ES-I3 (cell line): ENCODE results near the gene IFT88.

Experiments
- H3K36me3 ChIP-seq: 2 replicates; pipeline ENCODE4 v1.6.1; 2013; ENCODE audit warnings: mild to moderate bottlenecking, low read length, control low read depth, moderate library complexity; ENCODE audit not compliant: insufficient read depth
- H3K4me1 ChIP-seq: 2 replicates; pipeline ENCODE4 v1.6.1; 2013; ENCODE audit warnings: mild to moderate bottlenecking, control low read depth, low read length; ENCODE audit not compliant: insufficient read depth
- H3K9ac ChIP-seq: 2 replicates; pipeline ENCODE4 v1.6.1; 2013; ENCODE audit warnings: low read depth, mild to moderate bottlenecking, low read length, moderate library complexity
- H3K9me3 ChIP-seq: 2 replicates; pipeline ENCODE4 v1.6.1; 2013; ENCODE audit warnings: mild to moderate bottlenecking, low read length, moderate library complexity; ENCODE audit not compliant: control insufficient read depth, insufficient read depth

Gene IFT88

DNA sequence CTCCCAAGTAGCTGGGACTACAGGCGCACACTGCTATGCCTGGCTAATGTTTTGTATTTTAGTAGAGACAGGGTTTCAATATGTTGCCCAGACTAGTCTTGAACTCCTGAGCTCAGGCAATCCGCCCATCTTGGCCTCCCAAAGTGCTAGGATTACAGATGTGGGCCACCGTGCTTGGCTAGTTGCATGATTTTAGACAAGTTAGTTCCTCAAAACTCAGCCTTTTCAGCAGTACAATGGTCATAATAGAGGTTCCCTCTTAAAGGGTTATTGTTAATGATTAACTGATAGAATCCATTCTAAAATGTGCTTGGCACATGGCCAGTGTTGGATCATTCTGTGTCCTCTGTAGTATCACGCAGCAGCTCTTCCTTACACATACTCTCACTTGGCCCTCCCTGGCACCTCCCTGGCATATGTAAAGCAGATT is 19.5 kb upstream of the IFT88 start:
- no peaks in the 10 kb centered on the region for H3K9me3 ChIP-seq
- H3K4me1 ChIP-seq, result no peaks in the 10 kb centered on the region
- H3K36me3 ChIP-seq, result no peaks in the 10 kb centered on the region
- no peak overlapping the region for H3K9ac ChIP-seq

DNA sequence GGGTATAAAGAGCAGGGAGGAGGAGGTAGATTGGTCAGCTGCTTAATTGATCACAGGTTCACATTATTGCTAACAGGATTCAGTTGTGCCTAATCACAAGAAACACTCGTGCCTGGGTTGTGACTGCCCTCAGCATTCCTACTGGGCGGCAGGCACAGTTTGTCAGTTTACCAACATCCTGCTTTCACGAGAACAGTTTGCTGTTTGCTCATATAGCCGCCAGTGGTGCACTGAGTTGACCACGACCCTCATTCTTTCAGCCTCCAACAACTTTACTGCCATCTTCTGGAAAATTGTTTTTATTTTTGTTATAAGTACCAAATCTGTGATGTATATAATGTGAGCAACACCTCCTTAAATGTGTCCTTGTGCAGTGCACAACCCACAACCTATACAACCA is 16.2 kb upstream of the IFT88 start:
- H3K36me3 ChIP-seq, result no peaks in the 10 kb centered on the region
- no peak overlapping the region for H3K9ac ChIP-seq
- no peaks in the 10 kb centered on the region for H3K4me1 ChIP-seq
- no peaks in the 10 kb centered on the region for H3K9me3 ChIP-seq

DNA sequence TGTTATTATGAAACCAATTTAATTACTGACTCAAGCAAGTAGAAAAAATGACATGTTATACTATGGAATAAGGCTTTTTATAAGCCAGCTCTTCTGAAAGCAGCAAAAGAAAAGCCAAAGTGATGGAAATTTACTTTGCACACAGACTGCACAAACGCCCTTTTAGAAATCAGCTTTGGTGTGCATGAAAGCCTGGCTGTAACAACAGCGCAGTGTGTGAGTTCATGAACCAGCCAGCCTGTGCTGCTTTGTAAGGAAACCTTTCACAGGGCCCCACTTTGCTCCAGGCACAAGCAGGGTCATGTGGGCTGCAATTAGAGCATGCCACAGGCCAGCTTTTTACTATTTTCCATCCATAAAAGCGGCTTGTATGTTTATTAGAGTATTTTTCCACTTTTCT is 13.6 kb upstream of the IFT88 start:
- Histone ChIP-seq H3K4me1 (no peaks in the 10 kb centered on the region), H3K9me3 (no peaks in the 10 kb centered on the region), H3K36me3 (no peaks in the 10 kb centered on the region), H3K9ac (no peak overlapping the region)

DNA sequence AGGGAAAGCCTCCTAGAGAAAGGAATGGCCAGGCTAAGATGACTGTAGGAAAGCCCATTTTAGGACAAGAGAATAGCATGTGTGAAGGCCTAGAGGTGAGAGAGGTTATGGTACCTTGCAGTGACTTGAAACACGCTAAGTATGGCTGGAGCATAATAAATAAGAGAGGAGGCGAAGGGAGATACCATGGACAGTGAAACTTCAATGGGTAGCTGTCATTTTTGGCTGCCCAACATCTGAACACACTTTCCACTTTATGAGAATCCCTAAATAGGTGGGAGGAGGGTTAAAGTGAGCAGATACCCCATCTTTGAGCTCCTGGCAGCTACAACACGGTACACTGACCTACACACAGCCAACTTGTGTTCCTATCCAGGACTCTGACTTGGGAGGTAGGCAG is 8.0 kb upstream of the IFT88 start:
- H3K36me3 ChIP-seq, result no peaks in the 10 kb centered on the region
- no peak overlapping the region for H3K9ac ChIP-seq
- H3K4me1 ChIP-seq, result no peaks in the 10 kb centered on the region
- H3K9me3 ChIP-seq, result no peaks in the 10 kb centered on the region

DNA sequence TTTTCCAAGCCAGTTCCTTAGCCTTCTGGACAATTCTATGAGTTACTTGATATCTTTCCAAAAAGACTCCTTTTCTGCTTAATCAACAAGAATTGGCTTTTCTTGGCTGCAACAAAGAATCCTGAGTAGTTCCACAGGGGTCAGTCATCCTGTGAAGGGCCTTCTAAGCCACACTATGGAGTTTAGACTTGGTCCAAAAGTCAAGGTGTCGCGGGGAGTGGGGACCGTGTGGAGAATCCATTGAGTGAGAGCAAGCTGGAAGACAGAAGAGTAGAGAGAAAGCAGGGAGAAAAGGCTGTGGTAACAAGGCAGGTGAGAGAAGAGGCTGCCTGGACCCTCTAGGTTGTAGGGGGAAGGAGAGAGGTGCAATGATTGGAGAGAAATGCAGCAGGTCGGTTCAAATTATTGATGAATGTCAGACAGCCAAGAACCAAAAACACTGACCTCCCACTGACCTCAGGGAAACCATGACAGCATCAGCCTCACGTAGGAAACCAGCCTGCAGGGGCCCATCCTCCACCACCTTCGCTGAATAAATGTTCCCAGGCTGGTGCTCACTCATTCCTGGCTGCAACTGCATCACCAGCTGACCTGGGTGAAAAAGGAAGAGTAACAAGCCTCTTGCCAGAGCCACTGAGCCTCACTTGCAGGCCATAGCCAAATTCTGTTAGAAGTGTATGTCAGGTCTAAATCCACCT is 7.1 kb upstream of the IFT88 start:
- Histone ChIP-seq H3K9me3 (0 out of 2 replicates have a peak, but pooled peaks cover 3% of the 10 kb centered on the region), H3K4me1 (no peaks in the 10 kb centered on the region), H3K36me3 (no peaks in the 10 kb centered on the region), H3K9ac (no peak overlapping the region)

DNA sequence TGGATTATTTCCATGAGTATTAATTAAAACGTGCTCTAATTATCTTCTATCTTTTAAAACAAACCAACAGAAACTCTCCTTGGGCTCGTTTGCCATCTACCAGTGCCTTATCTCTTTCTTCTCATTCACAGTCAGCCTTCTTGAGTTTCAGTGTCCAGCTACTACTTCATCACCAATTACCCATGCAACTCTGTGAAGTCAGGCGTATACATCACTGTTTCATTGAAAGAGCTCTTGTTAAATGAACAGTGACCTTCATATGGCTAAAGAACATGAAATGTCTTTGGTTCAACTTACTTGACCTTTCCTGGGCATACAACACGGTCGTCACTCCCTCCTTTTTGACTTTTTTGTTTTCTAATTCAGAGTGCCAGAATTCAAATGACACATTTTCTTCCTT is 5.2 kb upstream of the IFT88 start:
- Histone ChIP-seq H3K36me3 (no peaks in the 10 kb centered on the region), H3K9ac (no peak overlapping the region), H3K9me3 (peaks cover 11% of the 10 kb centered on the region), H3K4me1 (no peaks in the 10 kb centered on the region)

DNA sequence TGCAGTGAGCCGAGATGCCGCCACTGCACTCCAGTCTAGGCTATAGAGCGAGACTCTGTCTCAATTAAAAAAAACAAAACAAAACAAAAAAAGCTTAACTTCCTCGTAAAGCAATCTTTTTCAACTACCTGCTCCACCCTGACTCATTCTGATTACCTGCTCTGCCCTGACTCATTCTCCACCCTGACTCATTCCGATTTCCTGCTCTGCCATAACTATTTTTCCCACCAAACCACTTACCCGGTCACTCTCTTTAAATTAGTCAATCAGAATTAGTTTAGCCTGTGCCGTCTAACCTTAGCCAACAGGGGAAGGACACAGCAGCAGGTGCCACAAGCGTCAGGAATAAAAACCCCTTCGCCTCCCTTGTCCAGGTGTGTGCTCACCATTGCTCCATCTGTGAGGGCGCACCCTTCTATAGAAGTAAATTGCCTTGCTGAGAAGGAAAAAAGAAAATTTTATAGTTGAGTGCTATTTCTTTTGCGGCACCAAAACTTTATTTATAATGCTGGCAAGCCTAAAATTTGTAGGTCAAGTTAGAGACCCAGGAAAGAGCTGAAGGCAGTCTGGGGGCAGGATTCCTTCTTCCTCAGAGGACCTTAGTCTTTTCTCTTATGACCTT is 1.7 kb upstream of the IFT88 start:
- H3K9me3 ChIP-seq, result peaks cover 11% of the 10 kb centered on the region
- H3K4me1 ChIP-seq, result no peaks in the 10 kb centered on the region
- H3K36me3 ChIP-seq, result no peaks in the 10 kb centered on the region
- no peak overlapping the region for H3K9ac ChIP-seq

DNA sequence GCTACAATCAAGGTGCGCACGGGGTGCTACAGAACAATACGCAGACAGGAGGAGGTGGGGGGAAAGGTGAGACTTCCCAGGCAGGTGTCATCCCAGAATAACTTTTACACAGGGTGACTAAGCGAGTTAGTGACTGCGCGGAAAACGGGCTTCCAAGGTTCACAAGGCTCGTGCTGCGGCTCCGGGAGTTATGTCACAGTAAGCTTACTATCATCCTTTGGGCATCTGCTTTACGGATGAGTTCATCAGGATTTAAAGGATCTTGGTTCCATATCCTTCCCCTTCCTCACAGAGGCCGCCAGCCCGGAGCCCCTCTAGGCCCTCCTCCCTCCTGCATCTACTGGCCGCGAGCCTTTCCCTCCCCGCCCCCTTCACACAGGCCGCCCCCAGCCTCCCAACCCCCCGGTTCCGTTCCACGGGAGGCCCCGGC is 474 bp upstream of the IFT88 start:
- Histone ChIP-seq H3K36me3 (no peaks in the 10 kb centered on the region), H3K4me1 (no peaks in the 10 kb centered on the region), H3K9me3 (peaks cover 11% of the 10 kb centered on the region), H3K9ac (peak overlapping the region; percentile 87)

DNA sequence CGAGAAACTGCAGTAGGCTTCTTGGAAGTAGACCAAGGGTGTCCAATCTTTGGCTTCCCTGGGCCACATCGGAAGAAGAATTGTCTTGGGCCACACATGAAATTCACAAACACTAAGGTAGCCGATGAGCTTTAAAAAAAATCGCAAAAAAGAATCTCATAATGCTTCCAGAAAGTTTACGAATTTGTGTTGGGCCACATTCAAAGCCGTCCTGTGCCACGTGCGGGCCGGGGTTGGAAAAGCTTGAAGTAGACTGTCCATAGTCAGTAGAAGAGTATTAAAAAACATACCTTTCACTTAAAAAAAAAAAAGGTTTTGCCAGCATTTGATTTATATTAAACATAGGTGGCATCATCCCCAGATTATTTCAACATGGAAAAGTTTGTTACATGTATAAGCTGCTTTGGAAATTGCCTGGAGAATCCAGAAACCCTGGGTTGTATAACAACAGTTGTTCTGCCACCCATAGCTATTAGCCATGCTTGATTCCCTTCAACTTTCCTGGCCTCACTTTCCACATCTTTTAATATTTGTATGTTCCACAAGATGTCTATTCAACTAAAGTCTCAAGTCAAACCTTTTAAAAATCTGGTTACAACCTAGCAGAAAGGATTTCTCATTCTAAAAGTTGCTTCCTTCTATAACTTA is 1.0 kb downstream of the IFT88 start:
- peaks cover 11% of the 10 kb centered on the region for H3K9me3 ChIP-seq
- H3K9ac ChIP-seq, result peak overlapping the region; percentile 87
- no peaks in the 10 kb centered on the region for H3K4me1 ChIP-seq
- no peaks in the 10 kb centered on the region for H3K36me3 ChIP-seq

DNA sequence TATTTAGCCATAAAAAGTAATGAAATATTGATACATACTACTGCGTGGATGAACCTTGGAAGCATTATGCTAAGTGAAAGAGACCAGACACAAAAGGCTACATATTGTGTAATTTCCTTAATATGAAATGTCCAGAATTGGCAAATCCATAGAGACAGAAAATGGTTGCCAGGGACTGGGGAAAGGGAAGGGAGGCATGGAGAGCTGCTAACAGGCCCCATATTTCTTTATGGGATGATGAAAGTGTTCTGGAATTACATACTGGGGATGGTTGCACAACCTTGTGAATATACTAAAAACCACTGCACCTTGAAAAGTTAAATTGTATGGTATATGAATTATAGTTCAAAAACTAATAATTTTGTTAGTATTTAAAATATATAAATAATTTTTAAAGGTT is 3.6 kb downstream of the IFT88 start:
- Histone ChIP-seq H3K9ac (no peak overlapping the region), H3K36me3 (no peaks in the 10 kb centered on the region), H3K4me1 (no peaks in the 10 kb centered on the region), H3K9me3 (peaks cover 3% of the 10 kb centered on the region)

DNA sequence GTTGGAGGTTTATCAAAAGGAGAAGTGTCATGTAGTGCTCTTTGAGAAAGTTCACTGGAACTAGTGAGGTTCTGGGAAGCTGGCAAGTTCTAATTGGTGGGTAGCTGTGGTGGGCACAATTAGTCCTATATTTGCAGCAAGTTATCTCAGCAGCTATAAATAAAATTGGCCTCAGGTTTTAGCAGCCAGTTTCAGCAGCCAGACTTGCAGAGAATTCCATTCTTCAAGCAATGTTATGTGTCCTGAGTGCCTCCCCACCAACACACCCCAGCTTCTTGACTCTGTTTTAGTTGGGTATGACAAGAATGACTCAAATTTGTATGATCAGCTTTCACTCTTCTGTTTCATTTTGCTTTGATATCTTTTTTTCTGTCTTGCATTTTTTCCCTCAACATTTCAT is 4.7 kb downstream of the IFT88 start:
- Histone ChIP-seq H3K36me3 (no peaks in the 10 kb centered on the region), H3K4me1 (no peaks in the 10 kb centered on the region), H3K9ac (no peak overlapping the region), H3K9me3 (no peaks in the 10 kb centered on the region; the same call in 1 of the 2 replicates)

DNA sequence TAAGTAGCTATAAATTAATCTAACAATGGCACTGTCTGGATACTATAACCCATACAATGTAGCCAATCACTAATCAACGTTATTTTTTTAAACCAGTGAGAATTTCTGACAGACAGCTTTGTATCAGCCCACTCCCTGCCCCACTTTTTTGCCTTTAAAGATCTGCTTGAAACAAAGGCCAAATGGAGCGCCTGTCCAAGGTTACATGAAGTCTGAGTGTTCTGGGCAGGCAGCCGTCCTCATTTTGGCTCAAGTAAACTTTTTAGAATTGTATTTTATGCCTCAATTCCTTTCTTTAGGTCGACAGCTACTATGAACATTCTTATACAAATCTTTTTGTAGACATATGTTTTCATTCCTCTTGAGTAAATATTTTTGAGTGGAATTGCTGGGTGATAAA is 6.2 kb downstream of the IFT88 start:
- H3K9ac ChIP-seq, result no peak overlapping the region
- H3K36me3 ChIP-seq, result no peaks in the 10 kb centered on the region
- no peaks in the 10 kb centered on the region; the same call in 1 of the 2 replicates for H3K9me3 ChIP-seq
- no peaks in the 10 kb centered on the region for H3K4me1 ChIP-seq

DNA sequence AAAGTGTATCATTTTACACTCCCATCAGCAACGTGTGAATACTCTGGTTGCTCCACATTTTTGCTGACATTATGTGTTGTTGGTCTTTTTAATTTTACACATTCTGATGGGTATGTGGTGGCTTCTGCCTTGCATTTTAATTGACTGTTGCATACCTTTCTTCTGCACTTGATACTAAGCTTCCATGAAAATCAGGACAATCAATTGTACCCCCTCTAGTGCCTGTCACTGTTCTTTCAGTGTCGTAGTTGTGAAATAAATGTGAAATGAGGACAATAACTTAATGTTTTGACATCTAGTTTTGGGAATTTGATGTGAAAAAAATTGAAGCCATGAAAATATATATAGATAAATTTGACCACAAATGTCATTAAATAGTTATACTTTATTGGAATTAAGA is 6.7 kb downstream of the IFT88 start:
- no peak overlapping the region for H3K9ac ChIP-seq
- no peaks in the 10 kb centered on the region; the same call in 1 of the 2 replicates for H3K9me3 ChIP-seq
- no peaks in the 10 kb centered on the region for H3K4me1 ChIP-seq
- H3K36me3 ChIP-seq, result no peaks in the 10 kb centered on the region

DNA sequence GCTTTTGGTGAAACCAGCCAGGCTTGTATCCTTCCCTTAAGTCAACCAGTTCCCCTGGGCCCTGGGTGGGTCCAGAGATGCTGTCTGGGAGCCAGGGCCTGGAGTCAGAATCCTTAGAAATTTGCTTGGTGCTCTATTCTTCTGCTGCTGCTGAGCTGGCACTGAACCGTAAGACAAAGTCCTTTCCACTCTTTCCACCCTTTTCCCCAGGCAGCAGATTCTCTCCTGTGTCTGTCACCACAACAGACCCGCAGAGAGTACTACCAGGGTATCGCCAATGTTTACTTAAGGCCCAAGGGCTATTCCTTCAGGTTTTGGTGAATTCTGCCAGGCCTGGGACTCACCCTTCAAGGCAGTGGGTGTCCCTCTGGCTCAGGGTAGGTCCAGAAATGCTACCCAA is 12.2 kb downstream of the IFT88 start:
- H3K9ac ChIP-seq, result no peak overlapping the region
- H3K36me3 ChIP-seq, result no peaks in the 10 kb centered on the region
- no peaks in the 10 kb centered on the region for H3K4me1 ChIP-seq
- no peaks in the 10 kb centered on the region; the same call in 1 of the 2 replicates for H3K9me3 ChIP-seq

DNA sequence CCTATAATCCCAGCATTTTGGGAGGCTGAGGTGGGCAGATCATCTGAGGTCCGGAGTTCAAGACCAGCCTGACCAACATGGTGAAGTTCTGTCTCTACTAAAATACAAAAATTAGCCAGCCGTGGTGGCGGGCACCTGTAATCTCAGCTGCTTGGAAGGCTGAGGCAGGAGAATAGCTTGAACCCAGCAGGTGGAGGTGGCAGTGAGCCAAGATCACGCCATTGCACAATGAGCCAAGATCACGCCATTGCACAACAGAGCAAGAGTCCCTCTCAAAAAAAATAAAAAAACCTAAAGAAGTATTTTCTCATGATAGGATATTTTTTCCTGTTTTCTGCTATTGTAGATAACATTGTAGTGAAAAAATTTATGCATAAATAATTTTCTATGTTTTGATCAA is 13.3 kb downstream of the IFT88 start:
- Histone ChIP-seq H3K36me3 (no peaks in the 10 kb centered on the region), H3K9me3 (no peaks in the 10 kb centered on the region; the same call in 1 of the 2 replicates), H3K9ac (no peak overlapping the region), H3K4me1 (no peaks in the 10 kb centered on the region)
